H9 (cell line): ENCODE results near the gene GBE1. TPM values are rescaled to one million over a fixed set of nuclear protein-coding genes. Genes with fewer than 3 reads are reported as not detected.
A peak's percentile ranks its signal among the peaks of the same experiment; 100 is the strongest.

Experiments
- DNase-seq: peaks from one replicate; pipeline ENCODE4 v3.0.0-alpha.2; 2017
- H2AFZ ChIP-seq: one replicate; pipeline ENCODE4 v1.6.1; 2013; ENCODE audit warnings: mild to moderate bottlenecking, low read length, control low read depth, moderate library complexity
- H2AK5ac ChIP-seq: 2 replicates; pipeline ENCODE4 v1.6.1; 2013; ENCODE audit warnings: low read length, control low read depth, mixed read lengths; ENCODE audit not compliant: insufficient read length
- H2BK120ac ChIP-seq: one replicate; pipeline ENCODE4 v1.6.1; 2013; ENCODE audit warnings: low read depth, mild to moderate bottlenecking, low read length, control low read depth, inconsistent platforms; ENCODE audit not compliant: poor library complexity, severe bottlenecking
- H2BK12ac ChIP-seq: 2 replicates; pipeline ENCODE4 v1.6.1; 2013; ENCODE audit warnings: low read length, control low read depth, mixed read lengths, low read depth; ENCODE audit not compliant: insufficient read length
- H2BK15ac ChIP-seq: 2 replicates; pipeline ENCODE4 v1.6.1; 2013; ENCODE audit warnings: low read depth, low read length, control low read depth
- H2BK20ac ChIP-seq: one replicate; pipeline ENCODE4 v1.6.1; 2013; ENCODE audit warnings: low read depth, mild to moderate bottlenecking, low read length, control low read depth, inconsistent platforms; ENCODE audit not compliant: poor library complexity, severe bottlenecking
- H2BK5ac ChIP-seq: 2 replicates; pipeline ENCODE4 v1.6.1; 2013; ENCODE audit warnings: low read length, control low read depth, mixed read lengths; ENCODE audit not compliant: insufficient read length
- H3K14ac ChIP-seq: 2 replicates; pipeline ENCODE4 v1.6.1; 2013; ENCODE audit warnings: low read length, control low read depth; ENCODE audit not compliant: insufficient read depth
- H3K18ac ChIP-seq: 2 replicates; pipeline ENCODE4 v1.6.1; 2013; ENCODE audit warnings: low read depth, mild to moderate bottlenecking, mixed read lengths, low read length, control low read depth; ENCODE audit not compliant: insufficient read length
- H3K23ac ChIP-seq: 2 replicates; pipeline ENCODE4 v1.6.1; 2013; ENCODE audit warnings: low read length, control low read depth, mixed read lengths, low read depth; ENCODE audit not compliant: insufficient read length
- H3K23me2 ChIP-seq: 2 replicates; pipeline ENCODE4 v1.6.1; 2013; ENCODE audit warnings: low read depth, mild to moderate bottlenecking, mixed read lengths, low read length, control low read depth; ENCODE audit not compliant: insufficient read length, poor library complexity, severe bottlenecking
- H3K27ac ChIP-seq: 2 replicates; pipeline ENCODE4 v1.5.1; 2013; ENCODE audit warnings: low read length, control low read depth, mixed read lengths, low read depth; ENCODE audit not compliant: insufficient read length
- H3K27me3 ChIP-seq: 2 replicates; pipeline ENCODE4 v1.6.1; 2013; ENCODE audit warnings: low read length, control low read depth, inconsistent platforms; ENCODE audit not compliant: insufficient read depth
- H3K4ac ChIP-seq: 2 replicates; pipeline ENCODE4 v1.6.1; 2013; ENCODE audit warnings: low read depth, mild to moderate bottlenecking, control low read depth, inconsistent platforms, low read length, moderate library complexity
- H3K4me1 ChIP-seq: 2 replicates; pipeline ENCODE4 v1.6.1; 2013; ENCODE audit warnings: low read length, control low read depth, inconsistent platforms; ENCODE audit not compliant: insufficient read depth
- H3K4me2 ChIP-seq: 2 replicates; pipeline ENCODE4 v1.6.1; 2013; ENCODE audit warnings: low read length, control low read depth, mixed read lengths; ENCODE audit not compliant: insufficient read length, insufficient read depth
- H3K56ac ChIP-seq: 2 replicates; pipeline ENCODE4 v1.6.1; 2013; ENCODE audit warnings: low read depth, mild to moderate bottlenecking, mixed read lengths, low read length, control low read depth; ENCODE audit not compliant: insufficient read length
- H3K79me1 ChIP-seq: 2 replicates; pipeline ENCODE4 v1.6.1; 2013; ENCODE audit warnings: low read depth, mild to moderate bottlenecking, moderate library complexity, low read length, control low read depth, inconsistent platforms; ENCODE audit not compliant: insufficient read depth, poor library complexity, severe bottlenecking
- H3K79me2 ChIP-seq: 2 replicates; pipeline ENCODE4 v1.6.1; 2013; ENCODE audit warnings: low read length, control low read depth, inconsistent platforms; ENCODE audit not compliant: insufficient read depth
- H3K9ac ChIP-seq: 2 replicates; pipeline ENCODE4 v1.6.1; 2013; ENCODE audit warnings: low read length, control low read depth, mixed read lengths; ENCODE audit not compliant: insufficient read length; ENCODE audit errors: extremely low read depth
- H3K9me3 ChIP-seq: one replicate; pipeline ENCODE4 v1.6.1; 2013; ENCODE audit warnings: low read depth, low read length, inconsistent platforms; ENCODE audit not compliant: control insufficient read depth
- H3T11ph ChIP-seq: one replicate; pipeline ENCODE4 v1.6.1; 2013; ENCODE audit warnings: mild to moderate bottlenecking, low read length, control low read depth, inconsistent platforms
- H4K20me1 ChIP-seq: one replicate; pipeline ENCODE4 v1.6.1; 2013; ENCODE audit not compliant: control insufficient read depth, insufficient read length, insufficient read depth
- H4K5ac ChIP-seq: 2 replicates; pipeline ENCODE4 v1.6.1; 2013; ENCODE audit warnings: low read depth, mild to moderate bottlenecking, mixed read lengths, low read length, control low read depth; ENCODE audit not compliant: insufficient read length
- H4K8ac ChIP-seq: replicated peaks from 2 replicates; pipeline ENCODE4 v1.6.1; 2013; ENCODE audit warnings: low read length, control low read depth, mixed read lengths, low read depth; ENCODE audit not compliant: insufficient read length
- H4K91ac ChIP-seq: 2 replicates; pipeline ENCODE4 v1.6.1; 2013; ENCODE audit warnings: low read depth, mild to moderate bottlenecking, moderate library complexity, mixed read lengths, low read length, control low read depth; ENCODE audit not compliant: insufficient read length
- H3K27ac Mint-ChIP-seq, 3 experiments: 2 replicates in 2 of 3; 3 replicates in 1 of 3; pipeline ENCODE4 v1.8.0; 2020 to 2021; ENCODE audit warnings: mixed read lengths in 3 of 3, mild to moderate bottlenecking in 1 of 3, moderate library complexity in 1 of 3
- H3K27me3 Mint-ChIP-seq: 2 replicates; pipeline ENCODE4 v1.8.0; 2021; ENCODE audit warnings: low read depth, mild to moderate bottlenecking, moderate library complexity, mixed read lengths
- H3K36me3 Mint-ChIP-seq, 3 experiments: 2 replicates in 2 of 3; 3 replicates in 1 of 3; pipeline ENCODE4 v1.8.0; 2020 to 2021; ENCODE audit warnings: low read depth in 3 of 3, mixed read lengths in 3 of 3; ENCODE audit not compliant: insufficient read depth in 1 of 3
- H3K4me1 Mint-ChIP-seq, 2 experiments: 2 replicates each; pipeline ENCODE4 v1.8.0; 2020; ENCODE audit warnings: mixed read lengths in 2 of 2
- H3K4me3 Mint-ChIP-seq, 2 experiments: 2 replicates in 1 of 2; 3 replicates in 1 of 2; pipeline ENCODE4 v1.8.0; 2020 to 2021; ENCODE audit warnings: mild to moderate bottlenecking in 2 of 2, mixed read lengths in 2 of 2, moderate library complexity in 1 of 2
- H3K9me3 Mint-ChIP-seq, 2 experiments: 2 replicates in 1 of 2; 3 replicates in 1 of 2; pipeline ENCODE4 v1.8.0; 2020; ENCODE audit warnings: mild to moderate bottlenecking in 2 of 2, mixed read lengths in 2 of 2, moderate library complexity in 1 of 2
- WGBS: extraction: QIAGEN DNeasy Blood & Tissue Kit; methylation state at CpG from one replicate; pipeline ENCODE4 v1.1.7; 2013; ENCODE audit warnings: missing lambda C conversion rate, low lambda C conversion rate, mixed read lengths; ENCODE audit not compliant: insufficient read length; ENCODE audit errors: extremely low coverage; 5-methylcytosine and 5-hydroxymethylcytosine counted together
- total RNA-seq: library from RNA; stranded (reverse); gene quantifications from 2 replicates; pipeline ENCODE4 v1.2.1, GENCODE V29; 2021
- TF ChIP-seq, protein P1 (sequence below): fragments of 200-600 bp; sonication (generic); conservative IDR thresholded peaks from 3 replicates; pipeline ENCODE4 v1.8.0; 2021; ENCODE audit warnings: antibody characterized with exemption, mild to moderate bottlenecking

GBE1 gene
- total RNA-seq, 1 experiment from 2014 or later: 13.8 TPM

DNA sequence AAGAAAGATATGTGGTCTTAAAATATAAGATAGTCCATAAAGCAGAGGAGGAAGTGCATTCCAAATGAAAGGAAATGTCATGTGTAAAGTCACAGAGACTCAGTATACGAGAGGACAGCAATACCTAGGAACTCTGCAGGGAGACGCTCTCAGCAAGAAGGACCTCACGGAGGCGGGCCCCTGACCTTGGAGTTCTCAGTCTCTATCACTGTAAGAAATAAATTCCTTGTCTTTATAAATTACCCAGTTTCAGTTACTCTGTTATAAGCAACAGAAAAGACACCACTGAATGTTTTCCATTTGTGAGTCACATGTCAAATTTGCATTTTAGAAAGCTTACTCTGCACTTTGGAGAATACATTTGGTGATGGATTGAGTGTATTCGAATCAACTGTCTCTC lies 140.6 kb downstream of the GBE1 start:
- H4K20me1 ChIP-seq: no peaks in the 10 kb centered on the region
- H4K8ac ChIP-seq: no peak overlapping the region
- no peaks in the 10 kb centered on the region for H3K79me2 ChIP-seq
- Mint-ChIP-seq H3K27me3 (no peaks in the 10 kb centered on the region), H3K27ac (peak overlapping the region; percentile 24 to 81 (median 27); a peak in 3 of 7 replicates), H3K9me3 (no peaks in the 10 kb centered on the region), H3K4me1 (peaks cover 13 to 14% of the 10 kb centered on the region in 2 experiments), H3K4me3 (no peak overlapping the region), H3K36me3 (no peaks in the 10 kb centered on the region)
- no peaks in the 10 kb centered on the region for H3K27me3 ChIP-seq
- H3K4me1 ChIP-seq: peaks cover 8% of the 10 kb centered on the region; the same call in 1 of the 2 replicates
- H3K23me2 ChIP-seq: no peaks in the 10 kb centered on the region
- H2BK120ac ChIP-seq: no peak overlapping the region
- H2BK20ac ChIP-seq: no peak overlapping the region
- no peak overlapping the region for H3K4ac ChIP-seq
- H3T11ph ChIP-seq: no peak overlapping the region
- no peaks in the 10 kb centered on the region for H3K9me3 ChIP-seq
- H3K14ac ChIP-seq: no peak overlapping the region
- H3K56ac ChIP-seq: no peak overlapping the region
- H3K4me2 ChIP-seq: no peak overlapping the region
- no peak overlapping the region for H2BK5ac ChIP-seq
- no peak overlapping the region for H2AK5ac ChIP-seq
- DNase-seq: no peak
- no peak overlapping the region for H4K91ac ChIP-seq
- no peak overlapping the region for H2AFZ ChIP-seq
- no peak overlapping the region for H3K9ac ChIP-seq
- no peak overlapping the region for H3K23ac ChIP-seq
- H2BK15ac ChIP-seq: no peak overlapping the region
- no peaks in the 10 kb centered on the region for H3K79me1 ChIP-seq
- no peak overlapping the region for H3K18ac ChIP-seq
- no peak overlapping the region for H3K27ac ChIP-seq
- TF ChIP-seq, protein P1, sequence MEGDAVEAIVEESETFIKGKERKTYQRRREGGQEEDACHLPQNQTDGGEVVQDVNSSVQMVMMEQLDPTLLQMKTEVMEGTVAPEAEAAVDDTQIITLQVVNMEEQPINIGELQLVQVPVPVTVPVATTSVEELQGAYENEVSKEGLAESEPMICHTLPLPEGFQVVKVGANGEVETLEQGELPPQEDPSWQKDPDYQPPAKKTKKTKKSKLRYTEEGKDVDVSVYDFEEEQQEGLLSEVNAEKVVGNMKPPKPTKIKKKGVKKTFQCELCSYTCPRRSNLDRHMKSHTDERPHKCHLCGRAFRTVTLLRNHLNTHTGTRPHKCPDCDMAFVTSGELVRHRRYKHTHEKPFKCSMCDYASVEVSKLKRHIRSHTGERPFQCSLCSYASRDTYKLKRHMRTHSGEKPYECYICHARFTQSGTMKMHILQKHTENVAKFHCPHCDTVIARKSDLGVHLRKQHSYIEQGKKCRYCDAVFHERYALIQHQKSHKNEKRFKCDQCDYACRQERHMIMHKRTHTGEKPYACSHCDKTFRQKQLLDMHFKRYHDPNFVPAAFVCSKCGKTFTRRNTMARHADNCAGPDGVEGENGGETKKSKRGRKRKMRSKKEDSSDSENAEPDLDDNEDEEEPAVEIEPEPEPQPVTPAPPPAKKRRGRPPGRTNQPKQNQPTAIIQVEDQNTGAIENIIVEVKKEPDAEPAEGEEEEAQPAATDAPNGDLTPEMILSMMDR: no peak
- H4K5ac ChIP-seq: no peak overlapping the region
- no CpG with 5 or more reads among the region's 5 CpGs for WGBS
- H2BK12ac ChIP-seq: no peak overlapping the region
